ENCODE data around the gene MEF2C.
A peak's percentile ranks its signal among the peaks of the same experiment; 100 is the strongest.

MEF2C gene

DNA sequence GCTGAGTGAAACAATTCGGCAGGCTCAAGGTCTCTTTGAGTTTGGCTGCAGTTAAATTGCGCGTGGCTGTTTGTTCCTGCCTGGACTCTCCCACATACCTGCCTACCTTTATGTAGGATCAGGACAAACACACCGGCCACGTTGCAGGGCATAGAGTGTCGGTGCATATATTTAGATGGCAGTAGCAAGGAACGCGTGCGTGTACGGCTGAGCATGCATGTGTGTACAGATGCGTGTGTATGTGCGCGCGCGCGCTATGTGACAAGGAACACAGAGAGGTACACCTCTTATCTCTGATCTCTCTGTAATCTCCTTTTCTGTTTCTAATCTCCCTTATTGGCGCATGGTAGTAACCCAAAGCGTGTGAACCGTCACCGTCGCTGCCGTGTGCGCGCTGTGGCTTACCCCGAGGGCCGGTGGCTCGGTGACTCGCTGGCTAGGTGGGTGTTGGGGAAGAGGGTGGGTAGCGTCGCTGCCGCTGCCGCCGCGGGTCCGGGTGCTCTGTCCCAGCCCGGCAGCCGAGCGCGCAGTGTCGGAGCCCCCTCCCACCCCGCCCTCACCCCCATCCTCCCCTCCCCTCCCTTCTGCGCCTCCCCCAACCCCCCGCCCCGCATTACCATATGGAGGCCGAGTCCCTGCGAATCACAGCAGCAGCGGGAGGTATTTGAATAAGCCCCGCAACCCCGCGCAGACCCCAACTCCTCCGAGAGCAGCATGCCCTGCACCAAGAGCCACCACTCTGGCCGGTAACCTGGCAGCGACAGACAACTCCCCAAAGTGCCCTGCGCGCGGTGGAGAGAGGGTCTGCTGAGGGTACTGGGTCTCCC lies 204.8 kb downstream of the MEF2C start:
- ATAC-seq: no peak
- no peak overlapping the region for H3K27ac Mint-ChIP-seq
- peaks cover 6% of the 10 kb centered on the region for H3K36me3 Mint-ChIP-seq
- H3K4me1 Mint-ChIP-seq: peaks cover 38% of the 10 kb centered on the region
- peaks cover 9% of the 10 kb centered on the region for H3K9me3 Mint-ChIP-seq
- H3K4me3 Mint-ChIP-seq: no peak overlapping the region
- H3K27me3 Mint-ChIP-seq: peaks cover 94% of the 10 kb centered on the region

DNA sequence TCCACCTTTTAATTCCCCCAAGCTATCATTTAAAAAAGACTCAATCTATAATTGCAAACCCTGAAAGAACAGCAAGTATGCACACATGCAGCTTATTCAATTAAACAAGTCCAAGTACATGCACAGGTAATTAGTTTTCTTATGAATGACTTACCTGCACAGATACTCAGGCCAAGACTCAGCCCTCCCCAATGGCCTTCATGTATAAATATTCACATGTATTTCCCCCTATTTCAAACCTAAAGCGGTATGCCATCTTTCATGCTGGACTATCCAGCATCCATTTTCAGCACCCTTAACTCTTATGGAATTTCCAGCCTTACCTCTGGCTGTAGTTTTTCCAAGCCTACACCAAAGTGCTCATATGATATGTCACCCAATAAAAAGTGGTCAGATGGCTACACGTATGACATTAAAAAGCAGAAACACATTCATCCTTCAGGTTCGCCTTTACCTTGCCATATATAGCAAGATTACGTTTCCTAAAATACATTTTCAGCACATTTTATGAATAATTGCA lies 205.5 kb downstream of the MEF2C start:
- Mint-ChIP-seq H3K4me3 (no peak overlapping the region), H3K27me3 (peaks cover 94% of the 10 kb centered on the region), H3K4me1 (peaks cover 38% of the 10 kb centered on the region), H3K36me3 (peaks cover 6% of the 10 kb centered on the region), H3K27ac (no peak overlapping the region), H3K9me3 (peaks cover 9% of the 10 kb centered on the region)
- ATAC-seq: no peak

DNA sequence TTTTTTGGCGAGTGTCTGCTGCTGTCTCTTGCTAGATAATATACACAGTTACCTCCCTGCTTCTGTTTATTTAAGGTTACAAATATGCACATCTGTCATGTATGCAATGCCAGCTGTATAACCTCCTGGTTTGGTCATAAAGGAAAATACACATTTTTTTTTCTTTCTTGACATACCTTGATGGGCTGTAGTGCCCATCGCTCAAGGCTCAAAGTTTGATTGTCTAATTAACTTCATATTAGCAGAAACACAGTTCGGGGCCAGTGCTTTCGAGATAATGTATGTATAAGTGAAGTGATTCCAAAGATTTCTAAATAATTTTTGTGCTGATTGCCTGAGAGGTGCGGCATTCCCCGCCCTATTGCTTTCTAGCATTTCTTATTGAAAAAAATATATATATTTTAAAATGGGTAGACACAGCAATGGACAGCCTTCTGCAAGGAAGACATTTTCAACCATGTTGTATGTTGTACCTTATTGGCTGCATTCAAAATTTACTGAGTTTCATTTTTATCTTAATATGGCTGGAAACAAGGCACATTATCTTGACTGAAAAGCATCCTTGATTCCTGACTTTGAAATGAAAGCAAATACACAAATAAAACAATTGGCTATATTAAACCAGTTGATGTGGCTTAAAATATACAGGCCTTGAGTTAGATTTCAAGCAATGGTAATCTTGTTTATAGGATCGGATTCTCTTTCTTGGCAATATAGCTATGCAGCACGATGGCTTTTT lies 206.2 kb downstream of the MEF2C start:
- peaks cover 98% of the 10 kb centered on the region for H3K27me3 Mint-ChIP-seq
- H3K36me3 Mint-ChIP-seq: peaks cover 6% of the 10 kb centered on the region
- ATAC-seq: no peak
- peaks cover 9% of the 10 kb centered on the region for H3K9me3 Mint-ChIP-seq
- H3K27ac Mint-ChIP-seq: peak overlapping the region; percentile 57
- peaks cover 38% of the 10 kb centered on the region for H3K4me1 Mint-ChIP-seq
- H3K4me3 Mint-ChIP-seq: peak overlapping the region; percentile 60

DNA sequence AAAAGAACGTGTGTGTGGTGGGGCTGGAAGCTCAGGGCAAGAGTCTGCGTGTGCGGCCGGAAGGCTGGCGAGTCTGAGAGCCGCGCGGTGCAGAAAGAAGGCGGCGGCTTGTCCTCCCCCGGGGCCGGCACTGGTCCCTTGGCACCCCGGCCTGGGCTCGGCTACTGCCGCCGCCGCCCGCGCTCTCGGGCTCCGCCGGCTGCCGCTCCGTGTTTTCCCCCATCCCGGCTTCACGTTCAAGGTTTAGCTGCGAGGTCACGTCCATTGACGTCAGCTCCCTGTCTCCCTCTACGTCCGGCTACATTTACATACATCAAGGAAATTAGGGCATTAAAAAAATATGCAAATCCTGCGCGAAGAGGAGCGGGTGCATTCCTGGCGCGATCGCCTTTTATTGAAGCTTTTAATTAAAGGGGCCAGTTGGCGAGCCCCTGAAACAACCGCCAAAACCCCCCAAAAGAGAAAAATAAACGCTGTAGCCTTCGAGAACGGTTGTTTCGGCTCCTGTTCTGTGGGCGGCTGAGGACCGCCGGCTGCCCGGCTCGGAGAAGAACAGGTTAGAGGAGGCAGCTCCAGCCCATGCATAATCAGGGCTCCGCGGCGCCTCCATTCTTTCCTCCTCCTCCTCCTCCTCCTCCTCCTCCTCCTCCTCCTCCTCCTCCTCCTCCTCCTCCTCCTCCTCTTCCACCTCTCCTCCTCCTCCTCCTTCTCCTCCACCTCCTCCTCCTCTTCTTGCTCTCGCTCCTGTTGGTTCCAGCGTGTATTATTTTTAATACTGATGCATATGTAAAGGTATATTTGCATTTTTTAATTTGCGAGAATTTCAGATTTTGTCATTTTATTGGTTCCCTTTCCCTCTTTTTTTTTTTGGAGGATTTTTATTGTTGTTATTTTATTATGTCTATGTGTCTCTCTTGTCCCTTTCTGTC lies 207.0 kb downstream of the MEF2C start:
- peaks cover 9% of the 10 kb centered on the region for H3K9me3 Mint-ChIP-seq
- H3K36me3 Mint-ChIP-seq: peaks cover 6% of the 10 kb centered on the region
- peaks cover 98% of the 10 kb centered on the region for H3K27me3 Mint-ChIP-seq
- H3K4me1 Mint-ChIP-seq: peaks cover 37% of the 10 kb centered on the region
- peak overlapping the region; percentile 57 for H3K27ac Mint-ChIP-seq
- peak; percentile 76 for ATAC-seq
- peak overlapping the region; percentile 77 for H3K4me3 Mint-ChIP-seq

DNA sequence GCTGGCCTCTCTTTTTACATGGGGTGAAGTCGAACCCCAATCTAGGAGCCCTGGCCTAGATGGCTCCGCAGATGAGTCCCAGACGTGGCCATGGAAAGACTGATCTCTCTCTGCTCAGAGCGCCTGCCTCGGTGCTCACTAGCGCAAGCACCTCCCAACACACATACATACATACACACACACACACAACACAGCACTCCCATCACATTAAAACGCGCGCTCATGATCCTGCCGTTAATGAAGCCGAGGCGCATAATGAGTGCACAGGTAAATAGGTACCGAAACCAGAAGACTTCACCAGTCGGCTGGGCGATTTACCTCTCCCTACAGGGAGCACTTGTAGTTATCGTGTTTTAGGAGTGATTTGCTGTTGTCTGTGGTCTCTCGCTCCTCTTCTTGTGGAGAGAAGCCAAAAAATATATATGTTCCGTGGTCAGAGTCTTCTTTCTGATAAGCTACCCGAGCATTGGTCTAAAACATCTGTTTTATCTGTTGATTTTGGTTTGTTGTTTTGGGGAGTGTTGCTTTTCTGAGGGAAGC lies 207.7 kb downstream of the MEF2C start:
- peaks cover 30% of the 10 kb centered on the region for H3K4me1 Mint-ChIP-seq
- peak overlapping the region; percentile 57 for H3K27ac Mint-ChIP-seq
- peak overlapping the region; percentile 77 for H3K4me3 Mint-ChIP-seq
- peaks cover 6% of the 10 kb centered on the region for H3K36me3 Mint-ChIP-seq
- peaks cover 9% of the 10 kb centered on the region for H3K9me3 Mint-ChIP-seq
- peaks cover 92% of the 10 kb centered on the region for H3K27me3 Mint-ChIP-seq
- ATAC-seq: no peak

DNA sequence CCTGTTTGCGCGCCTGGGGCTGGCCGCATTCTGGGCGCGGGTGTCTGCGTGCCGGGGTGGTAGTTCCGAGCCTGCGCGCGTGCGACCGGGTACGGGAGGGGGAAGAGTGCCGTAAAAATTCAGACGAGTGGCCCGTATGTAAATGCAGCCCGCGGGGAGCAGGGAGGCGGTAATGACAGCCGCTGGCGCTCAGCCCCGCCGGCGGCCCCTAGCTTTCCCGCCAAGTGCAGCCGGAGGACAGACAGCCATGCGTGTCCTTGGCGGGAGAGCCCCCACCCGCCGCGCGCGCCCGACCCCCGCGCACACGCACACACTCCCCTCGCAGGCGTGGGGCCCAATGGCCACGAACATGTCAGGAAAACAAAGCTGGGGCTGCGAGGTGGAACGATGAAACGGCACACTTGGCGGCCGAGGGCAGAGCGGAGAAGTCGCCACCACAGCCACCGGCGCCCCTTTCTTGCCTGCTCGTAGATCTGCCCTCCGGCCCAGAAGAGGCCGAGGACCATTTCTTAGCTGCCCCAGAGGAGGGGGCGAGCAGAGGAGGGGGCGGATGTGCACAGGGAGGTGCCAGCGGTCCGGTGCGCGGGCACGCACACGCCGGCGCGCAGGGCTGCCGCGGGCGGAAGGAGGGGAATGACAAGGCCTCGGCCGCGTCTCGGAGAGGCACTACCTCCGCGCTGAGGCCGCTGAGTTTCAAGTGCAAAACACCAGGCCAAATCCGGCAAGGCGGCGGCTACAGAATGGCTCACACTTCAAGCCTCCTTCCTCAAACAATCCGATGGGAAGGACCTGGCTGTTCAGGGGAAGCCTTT lies 208.4 kb downstream of the MEF2C start:
- Mint-ChIP-seq H3K27me3 (peaks cover 86% of the 10 kb centered on the region), H3K36me3 (peaks cover 6% of the 10 kb centered on the region), H3K27ac (peak overlapping the region; percentile 57), H3K4me3 (peak overlapping the region; percentile 77), H3K9me3 (peaks cover 8% of the 10 kb centered on the region), H3K4me1 (peaks cover 27% of the 10 kb centered on the region)
- ATAC-seq: peak; percentile 71

DNA sequence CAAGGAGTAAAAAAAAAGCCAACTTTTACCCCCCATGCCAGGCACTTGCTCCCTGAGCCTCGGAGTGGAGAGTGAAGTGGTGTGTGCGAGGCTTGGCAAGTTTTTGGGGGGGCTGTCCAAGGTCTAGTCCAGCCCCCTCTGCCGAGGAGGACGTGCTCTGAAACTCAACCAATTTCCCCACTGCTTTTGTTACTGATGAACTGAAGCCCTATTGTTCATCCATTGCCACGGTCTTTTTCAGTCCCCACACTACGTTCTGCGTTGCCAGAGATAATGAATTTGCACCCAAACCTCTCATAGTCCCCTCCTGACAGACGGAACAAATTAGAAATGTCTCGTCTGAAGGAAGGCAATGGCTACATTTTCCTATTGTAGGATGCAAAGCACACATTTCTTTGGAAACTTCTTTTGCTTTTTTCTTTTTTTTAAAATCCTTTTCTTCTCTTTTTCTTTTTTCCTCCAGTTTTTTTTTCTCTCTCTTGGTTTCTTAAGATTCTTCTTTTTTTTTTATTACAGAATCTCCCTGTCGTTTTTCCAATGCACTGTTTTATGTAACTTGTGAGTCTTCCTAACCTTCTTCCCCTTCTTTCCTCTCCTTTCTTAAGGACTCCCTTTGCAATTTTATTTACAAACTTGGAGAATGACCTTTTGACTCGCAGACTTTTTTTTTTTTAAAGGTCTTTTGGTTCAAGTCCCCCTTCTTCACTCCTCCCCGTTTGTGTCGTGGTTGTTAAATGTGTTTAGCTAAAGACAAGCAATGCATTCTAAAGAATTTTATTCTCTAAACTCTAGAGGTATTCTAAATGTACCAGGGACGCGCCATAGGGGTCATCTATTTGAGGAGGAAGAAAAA lies 209.5 kb downstream of the MEF2C start:
- peaks cover 27% of the 10 kb centered on the region for H3K4me1 Mint-ChIP-seq
- H3K36me3 Mint-ChIP-seq: peaks cover 1% of the 10 kb centered on the region
- H3K27ac Mint-ChIP-seq: peak overlapping the region; percentile 57
- H3K27me3 Mint-ChIP-seq: peaks cover 86% of the 10 kb centered on the region
- H3K9me3 Mint-ChIP-seq: peaks cover 2% of the 10 kb centered on the region
- peak overlapping the region; percentile 52 for H3K4me3 Mint-ChIP-seq
- ATAC-seq: no peak

DNA sequence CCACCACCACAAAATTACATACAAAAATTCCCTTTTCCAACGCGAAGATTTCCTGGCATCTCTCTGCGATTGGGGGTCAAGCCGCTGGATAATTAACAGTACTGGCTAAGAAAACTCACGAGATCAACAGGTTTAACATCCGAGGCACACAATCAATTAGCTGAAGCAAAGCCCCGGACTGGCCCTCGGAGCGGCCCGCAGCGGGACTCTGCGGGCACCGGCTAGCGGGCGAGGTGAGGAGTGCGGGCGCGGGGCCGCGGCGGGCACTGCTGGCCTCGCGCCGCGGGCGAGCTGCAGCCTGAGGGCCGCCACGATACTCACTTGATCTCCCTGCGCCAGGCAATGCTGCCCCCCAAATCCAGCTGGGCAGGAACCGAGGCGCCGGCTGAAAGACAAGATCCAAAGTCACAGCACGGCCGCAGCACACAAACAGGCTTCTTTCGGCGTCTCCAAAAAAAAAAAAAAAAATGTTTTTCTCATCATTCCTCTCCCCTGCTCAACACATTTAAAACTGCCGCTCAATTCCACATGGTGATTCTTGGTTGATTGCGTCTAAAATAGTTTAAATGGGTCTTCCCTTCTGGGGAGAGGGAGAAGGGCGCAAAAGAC lies 210.2 kb downstream of the MEF2C start:
- H3K27me3 Mint-ChIP-seq: peaks cover 87% of the 10 kb centered on the region
- H3K4me3 Mint-ChIP-seq: no peak overlapping the region
- ATAC-seq: no peak
- peaks cover 29% of the 10 kb centered on the region for H3K4me1 Mint-ChIP-seq
- no peak overlapping the region for H3K27ac Mint-ChIP-seq
- H3K9me3 Mint-ChIP-seq: peaks cover 2% of the 10 kb centered on the region
- no peaks in the 10 kb centered on the region for H3K36me3 Mint-ChIP-seq

DNA sequence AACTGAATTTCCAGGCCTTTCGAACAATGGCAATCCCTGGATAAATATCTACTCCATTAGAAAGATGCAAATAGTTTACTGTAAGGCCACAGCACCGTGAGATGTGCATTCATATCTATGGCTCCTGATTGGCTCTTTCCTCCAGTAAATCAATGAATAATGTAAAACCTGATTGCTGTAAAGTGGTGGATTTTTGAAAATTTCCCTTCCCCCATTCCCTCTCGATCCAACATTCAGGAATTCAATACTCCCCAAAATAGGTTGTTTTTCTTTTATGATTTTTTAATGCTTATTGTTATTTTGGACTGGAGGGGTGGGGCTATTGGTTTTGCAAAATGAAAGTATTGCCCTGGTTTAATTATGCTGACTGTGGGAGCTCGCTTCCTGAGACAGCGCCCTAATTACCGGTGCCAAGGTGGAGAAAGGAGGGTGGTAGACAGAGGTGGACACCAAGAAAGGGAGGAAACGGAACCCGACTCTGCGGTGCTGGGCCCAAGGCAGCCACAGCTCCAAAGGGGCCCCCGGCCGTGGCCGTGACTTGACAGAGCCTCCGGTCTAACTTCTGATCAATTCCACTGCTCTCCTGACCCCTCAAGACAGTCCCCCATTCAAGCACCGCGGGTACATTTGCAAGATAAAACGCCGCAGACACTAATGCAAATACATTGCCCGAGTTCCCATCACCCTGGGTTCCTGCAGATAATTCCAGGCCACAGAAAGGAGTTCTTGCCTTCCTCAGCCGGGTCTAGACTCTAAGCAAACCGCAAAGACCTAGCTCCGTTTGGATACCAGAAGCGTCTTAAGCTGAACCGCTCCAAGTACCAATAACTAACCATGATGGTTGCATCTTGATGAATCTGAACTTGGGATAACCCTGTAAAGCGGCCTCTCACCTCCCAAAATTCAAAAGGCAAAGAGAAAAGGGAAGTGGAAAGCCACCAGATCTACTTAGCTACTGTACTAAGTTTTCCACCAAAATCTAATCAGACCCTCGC lies 211.2 kb downstream of the MEF2C start:
- H3K4me1 Mint-ChIP-seq: peaks cover 39% of the 10 kb centered on the region
- no peak for ATAC-seq
- no peaks in the 10 kb centered on the region for H3K9me3 Mint-ChIP-seq
- H3K27me3 Mint-ChIP-seq: peaks cover 87% of the 10 kb centered on the region
- H3K27ac Mint-ChIP-seq: no peak overlapping the region
- H3K36me3 Mint-ChIP-seq: no peaks in the 10 kb centered on the region
- H3K4me3 Mint-ChIP-seq: no peak overlapping the region

DNA sequence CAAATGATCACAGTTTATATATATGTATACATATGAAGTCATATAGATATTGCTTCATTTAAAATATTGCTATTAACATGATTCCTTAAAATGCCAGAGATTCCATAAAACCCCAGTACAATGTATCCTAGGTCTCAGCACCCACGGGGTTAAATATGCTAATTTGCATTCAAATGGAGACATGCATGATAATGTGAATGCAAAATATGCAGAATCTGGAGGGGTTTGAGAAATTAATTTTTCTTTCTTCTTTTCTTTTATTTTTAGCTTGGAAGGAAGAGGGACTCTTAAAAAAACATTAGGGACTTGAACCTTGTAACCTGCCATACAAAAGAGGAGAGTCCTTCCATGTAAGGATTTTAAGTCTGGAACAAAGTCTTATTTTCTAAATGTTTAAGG lies 211.9 kb downstream of the MEF2C start:
- ATAC-seq: no peak
- Mint-ChIP-seq H3K4me3 (no peak overlapping the region), H3K4me1 (peaks cover 40% of the 10 kb centered on the region), H3K27me3 (peaks cover 87% of the 10 kb centered on the region), H3K27ac (no peak overlapping the region), H3K36me3 (no peaks in the 10 kb centered on the region), H3K9me3 (no peaks in the 10 kb centered on the region)

DNA sequence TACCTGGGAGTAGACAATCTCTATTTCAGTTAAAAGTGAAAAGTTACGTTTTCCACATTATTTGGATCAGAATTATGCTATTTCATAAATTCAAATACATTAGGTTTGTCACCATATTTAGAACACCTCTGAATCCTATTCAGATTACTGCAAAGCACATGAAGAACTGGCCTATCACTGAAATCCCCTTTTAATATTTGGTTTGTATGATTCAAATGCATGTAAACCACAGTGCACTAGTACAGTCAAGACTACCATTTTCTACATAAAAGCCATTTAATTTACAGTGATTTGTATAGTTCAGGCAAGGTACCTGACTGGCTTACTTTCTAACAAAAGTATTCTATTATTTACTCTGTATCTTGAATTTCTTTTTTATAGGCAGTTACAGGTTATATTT lies 212.5 kb downstream of the MEF2C start:
- H3K36me3 Mint-ChIP-seq: no peaks in the 10 kb centered on the region
- H3K27ac Mint-ChIP-seq: no peak overlapping the region
- H3K4me1 Mint-ChIP-seq: peaks cover 34% of the 10 kb centered on the region
- ATAC-seq: no peak
- no peak overlapping the region for H3K4me3 Mint-ChIP-seq
- no peaks in the 10 kb centered on the region for H3K9me3 Mint-ChIP-seq
- H3K27me3 Mint-ChIP-seq: peaks cover 87% of the 10 kb centered on the region

DNA sequence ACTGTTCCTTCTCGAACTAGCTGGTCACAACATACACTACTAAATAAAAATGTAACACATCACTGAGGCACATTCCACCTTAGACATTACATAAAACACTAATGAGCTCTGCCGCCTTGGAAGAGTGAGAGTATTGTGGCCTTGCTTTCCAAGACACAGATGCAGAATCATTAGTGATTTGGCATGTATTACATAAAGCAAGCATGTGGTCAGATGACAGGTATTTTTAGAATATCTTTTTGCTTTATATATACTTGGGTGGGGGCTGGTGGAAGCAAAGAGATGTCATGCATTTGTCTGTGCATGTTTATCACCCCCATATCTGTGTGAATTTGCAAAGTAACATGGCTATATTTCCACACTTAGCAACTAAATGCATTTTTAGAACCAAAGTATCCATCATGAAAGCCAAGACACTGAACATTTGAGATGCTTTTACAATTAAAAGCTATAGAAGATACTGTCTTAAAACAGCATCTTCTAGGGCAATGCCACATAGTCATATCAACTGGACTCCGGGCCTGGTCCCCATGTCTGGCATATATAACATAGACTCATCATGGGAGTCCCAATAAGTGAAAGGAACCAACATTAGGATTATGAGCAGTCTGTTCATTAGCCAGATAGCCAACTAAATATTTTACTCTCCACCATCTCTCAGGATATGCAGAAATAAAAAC lies 213.5 kb downstream of the MEF2C start:
- ATAC-seq: no peak
- Mint-ChIP-seq H3K27me3 (peaks cover 78% of the 10 kb centered on the region), H3K4me1 (peaks cover 27% of the 10 kb centered on the region), H3K9me3 (no peaks in the 10 kb centered on the region), H3K27ac (no peak overlapping the region), H3K4me3 (no peak overlapping the region), H3K36me3 (no peaks in the 10 kb centered on the region)

Data from stimulated activated memory B cell treated with anti-CD40 and anti-IgM and Interleukin-4, amounts not matched to agents 10 μg/mL and 1 μg/mL and 100 μg/mL, for 72 hours (primary cell).